H1 (cell line): ENCODE measurements around the gene ATP6V1G1. TPM values are rescaled to one million over a fixed set of nuclear protein-coding genes. Genes with fewer than 3 reads are reported as not detected.

ENCODE experiments used
- CTCF ChIA-PET: fragments of 300-600 bp; sonication (Branson Sonifier 250); formaldehyde crosslinking; loops from one replicate; lab custom pipeline; 2021; ENCODE audit not compliant: partially characterized antibody; lab: Charles Lee
- POLR2A ChIA-PET: fragments of 300-600 bp; sonication (Branson Sonifier 250); formaldehyde crosslinking; loops from one replicate; lab custom pipeline; 2021; ENCODE audit warnings: inconsistent platforms; ENCODE audit not compliant: partially characterized antibody; lab: Charles Lee
- DNase-seq, 2 experiments: peaks; one replicate each; pipeline versions ENCODE4 v3.0.0 to v3.0.0-alpha.2; 2010 to 2022; ENCODE audit warnings: low spot score in 2 of 2, low read depth in 1 of 2, mixed read lengths in 1 of 2
- FAIRE-seq: peaks from 2 replicates; lab custom pipeline; 2011; peaks lifted over from hg19 to GRCh38; lab: Jason Lieb, UNC
- H2AFZ ChIP-seq: 2 replicates; pipeline ENCODE4 v1.8.1; 2012; ENCODE audit warnings: low read length, inconsistent platforms
- H2AK5ac ChIP-seq: 2 replicates; pipeline ENCODE4 v1.6.1; 2013; ENCODE audit warnings: low read depth, low read length
- H2BK120ac ChIP-seq: replicated peaks from 2 replicates; pipeline ENCODE3; 2013; ENCODE audit warnings: low read depth, low read length, inconsistent platforms
- H2BK12ac ChIP-seq: 2 replicates; pipeline ENCODE4 v1.6.1; 2013; ENCODE audit warnings: low read depth, low read length
- H2BK15ac ChIP-seq: 2 replicates; pipeline ENCODE4 v1.6.1; 2013; ENCODE audit warnings: low read length
- H2BK20ac ChIP-seq: 2 replicates; pipeline ENCODE4 v1.6.1; 2013; ENCODE audit warnings: low read length
- H2BK5ac ChIP-seq: 2 replicates; pipeline ENCODE4 v1.6.1; 2013; ENCODE audit warnings: low read depth, low read length
- H3K14ac ChIP-seq: 2 replicates; pipeline ENCODE4 v1.6.1; 2013; ENCODE audit warnings: inconsistent platforms; ENCODE audit not compliant: insufficient read length
- H3K18ac ChIP-seq: 2 replicates; pipeline ENCODE4 v1.6.1; 2013; ENCODE audit warnings: low read length; ENCODE audit errors: extremely low read depth
- H3K23ac ChIP-seq: 2 replicates; pipeline ENCODE4 v1.6.1; 2013; ENCODE audit warnings: inconsistent platforms; ENCODE audit not compliant: insufficient read length
- H3K23me2 ChIP-seq: 2 replicates; pipeline ENCODE4 v1.6.1; 2013; ENCODE audit warnings: low read depth, low read length
- H3K27ac ChIP-seq: 2 replicates; pipeline ENCODE4 v1.6.1; 2011; ENCODE audit warnings: low read depth, low read length, inconsistent platforms
- H3K27me3 ChIP-seq, 4 experiments: replicated peaks in 1 of 4; 1 replicate in 1 of 4; 2 replicates in 3 of 4; pipeline versions ENCODE4 v1.6.1 to v1.8.1; 2011 to 2013; ENCODE audit warnings: low read length in 3 of 4, mild to moderate bottlenecking in 3 of 4, inconsistent platforms in 2 of 4, mixed read lengths in 2 of 4, moderate library complexity in 1 of 4; ENCODE audit not compliant: control insufficient read depth in 3 of 4, insufficient read depth in 3 of 4; ENCODE audit errors: extremely low read depth in 1 of 4
- H3K36me3 ChIP-seq, 4 experiments: 2 replicates each; pipeline versions ENCODE4 v1.6.1 to v1.8.1; 2011 to 2013; ENCODE audit warnings: mild to moderate bottlenecking in 4 of 4, low read length in 3 of 4, moderate library complexity in 2 of 4, control low read depth in 1 of 4, inconsistent platforms in 1 of 4; ENCODE audit not compliant: insufficient read depth in 4 of 4, control insufficient read depth in 2 of 4
- H3K4ac ChIP-seq: replicated peaks from 2 replicates; pipeline ENCODE3; 2013; ENCODE audit warnings: low read length, low read depth, mixed read lengths, inconsistent platforms; ENCODE audit not compliant: insufficient read length
- H3K4me1 ChIP-seq, 4 experiments: replicated peaks in 1 of 4; 1 replicate in 1 of 4; 2 replicates in 3 of 4; pipeline versions ENCODE4 v1.6.1 to v1.8.1; 2011 to 2013; ENCODE audit warnings: low read length in 3 of 4, inconsistent platforms in 2 of 4, mixed read lengths in 1 of 4; ENCODE audit not compliant: insufficient read depth in 4 of 4, control insufficient read depth in 3 of 4
- H3K4me2 ChIP-seq, 2 experiments: 2 replicates each; pipeline versions ENCODE4 v1.6.1 to v1.8.1; 2011 to 2013; ENCODE audit warnings: low read depth in 2 of 2, low read length in 2 of 2, control low read depth in 1 of 2, inconsistent platforms in 1 of 2, mild to moderate bottlenecking in 1 of 2; ENCODE audit not compliant: insufficient read depth in 1 of 2
- H3K4me3 ChIP-seq, 4 experiments: fragments of 200-600, 300-600 bp in 1 of 4; sonication (generic), shearing (Covaris generic), sonication (Bioruptor Twin) in 1 of 4; 2 replicates each; pipeline versions ENCODE4 v1.5.1 to v1.8.1; 2011 to 2016; ENCODE audit warnings: low read length in 4 of 4, low read depth in 3 of 4, control low read depth in 2 of 4, inconsistent platforms in 2 of 4, mild to moderate bottlenecking in 2 of 4, mixed read lengths in 1 of 4, moderate library complexity in 1 of 4; ENCODE audit not compliant: insufficient read depth in 2 of 4; ENCODE audit errors: extremely low read depth in 1 of 4
- H3K56ac ChIP-seq: replicated peaks from 2 replicates; pipeline ENCODE3; 2013; ENCODE audit warnings: low read depth, mild to moderate bottlenecking, mixed read lengths, low read length, inconsistent platforms; ENCODE audit not compliant: insufficient read length
- H3K79me1 ChIP-seq: 2 replicates; pipeline ENCODE4 v1.6.1; 2013; ENCODE audit warnings: low read depth, low read length, control low read depth
- H3K79me2 ChIP-seq, 2 experiments: 2 replicates each; pipeline versions ENCODE4 v1.6.1 to v1.8.1; 2012 to 2013; ENCODE audit warnings: low read length in 2 of 2, mild to moderate bottlenecking in 2 of 2, inconsistent platforms in 1 of 2; ENCODE audit not compliant: insufficient read depth in 2 of 2, control insufficient read depth in 1 of 2
- H3K9ac ChIP-seq, 4 experiments: replicated peaks in 1 of 4; 1 replicate in 1 of 4; 2 replicates in 3 of 4; pipeline versions ENCODE4 v1.6.1 to v1.8.1; 2011 to 2013; ENCODE audit warnings: low read depth in 3 of 4, low read length in 3 of 4, control low read depth in 2 of 4, mild to moderate bottlenecking in 2 of 4, moderate library complexity in 2 of 4, inconsistent platforms in 1 of 4; ENCODE audit errors: extremely low read depth in 1 of 4
- H3K9me3 ChIP-seq, 2 experiments: 2 replicates each; pipeline versions ENCODE4 v1.6.1 to v1.8.1; 2012 to 2013; ENCODE audit warnings: mild to moderate bottlenecking in 2 of 2, moderate library complexity in 2 of 2, control low read depth in 1 of 2, inconsistent platforms in 1 of 2, low read depth in 1 of 2, low read length in 1 of 2, mixed read lengths in 1 of 2; ENCODE audit not compliant: insufficient read depth in 2 of 2
- H4K20me1 ChIP-seq, 2 experiments: replicated peaks in 1 of 2; 2 replicates each; pipeline versions ENCODE3 to v1.8.1; 2011 to 2013; ENCODE audit warnings: inconsistent platforms in 2 of 2, low read length in 2 of 2, mild to moderate bottlenecking in 1 of 2; ENCODE audit not compliant: insufficient read depth in 2 of 2, control insufficient read depth in 1 of 2
- H4K5ac ChIP-seq: 2 replicates; pipeline ENCODE4 v1.6.1; 2013; ENCODE audit warnings: low read length, low read depth, mixed read lengths, inconsistent platforms; ENCODE audit not compliant: insufficient read length
- H4K8ac ChIP-seq: 2 replicates; pipeline ENCODE4 v1.8.0; 2013; ENCODE audit warnings: mild to moderate bottlenecking, moderate library complexity, low read length, inconsistent platforms; ENCODE audit not compliant: insufficient read depth; ENCODE audit errors: extremely low read depth
- H4K91ac ChIP-seq: replicated peaks from 2 replicates; pipeline ENCODE3; 2013; ENCODE audit warnings: low read length, mixed read lengths, inconsistent platforms; ENCODE audit not compliant: insufficient read length
- BRCA1 ChIP-seq: IDR thresholded peaks from 2 replicates; pipeline ENCODE4 v1.6.1; 2012; ENCODE audit warnings: low read depth, low read length, improper control_type of control experiment
- CBX5 ChIP-seq: fragments of 300-800, 300-1000 bp; sonication (generic); IDR thresholded peaks from 2 replicates; pipeline ENCODE4 v1.7.1; 2016; ENCODE audit warnings: antibody characterized with exemption, low read length, low read depth
- CTCF ChIP-seq, 3 experiments: IDR thresholded peaks; 1 replicate in 2 of 3; 2 replicates in 1 of 3; pipeline versions ENCODE4 v1.5.1 to v1.6.1; 2011; ENCODE audit warnings: low read length in 3 of 3, mild to moderate bottlenecking in 3 of 3, inconsistent platforms in 2 of 3, low read depth in 1 of 3, moderate library complexity in 1 of 3; ENCODE audit not compliant: insufficient read depth in 1 of 3; ENCODE audit errors: control extremely low read depth in 1 of 3
- EGR1 ChIP-seq: IDR thresholded peaks from 2 replicates; pipeline ENCODE4 v1.6.1; 2011; ENCODE audit warnings: low read depth, low read length, borderline replicate concordance
- EZH2 ChIP-seq: fragments of 200-600 bp; sonication (generic); IDR thresholded peaks from 2 replicates; pipeline ENCODE4 v1.7.1; 2012; ENCODE audit warnings: low read depth, mild to moderate bottlenecking, moderate library complexity, low read length, inconsistent platforms; ENCODE audit not compliant: severe bottlenecking
- FOSL1 ChIP-seq: IDR thresholded peaks from 2 replicates; pipeline ENCODE4 v1.6.1; 2011; ENCODE audit warnings: mild to moderate bottlenecking, low read depth, low read length, moderate library complexity; ENCODE audit not compliant: insufficient read depth
- MAFK ChIP-seq: IDR thresholded peaks from 2 replicates; pipeline ENCODE4 v1.6.1; 2012; ENCODE audit warnings: low read depth, mild to moderate bottlenecking, improper control_type of control experiment, low read length
- POLR2AphosphoS5 ChIP-seq: IDR thresholded peaks from 2 replicates; pipeline ENCODE4 v1.6.1; 2011; ENCODE audit warnings: low read depth, low read length
- SUZ12 ChIP-seq: fragments of 200-600 bp; sonication (generic); IDR thresholded peaks from 2 replicates; pipeline ENCODE4 v1.6.1; 2012; ENCODE audit warnings: mild to moderate bottlenecking, inconsistent platforms, low read length, moderate library complexity, mixed read lengths
- TBP ChIP-seq: IDR thresholded peaks from 2 replicates; pipeline ENCODE4 v1.6.1; 2011; ENCODE audit warnings: low read depth, low read length, improper control_type of control experiment
- ZNF274 ChIP-seq: IDR thresholded peaks from 2 replicates; pipeline ENCODE4 v1.7.0; 2012; ENCODE audit warnings: low read length, borderline replicate concordance; ENCODE audit errors: extremely low read depth
- WGBS, 2 experiments: shearing (Covaris generic) in 1 of 2; methylation state at CpG; one replicate each; pipeline versions ENCODE4 v1.1.6 to v1.1.7; 2013 to 2015; ENCODE audit warnings: low lambda C conversion rate in 2 of 2, mixed read lengths in 2 of 2, inconsistent platforms in 1 of 2, low coverage in 1 of 2, missing lambda C conversion rate in 1 of 2; ENCODE audit not compliant: insufficient replicate concordance in 2 of 2, insufficient coverage in 1 of 2, insufficient read length in 1 of 2; ENCODE audit errors: extremely low coverage in 1 of 2, missing lambda C conversion rate in 1 of 2; 5-methylcytosine and 5-hydroxymethylcytosine counted together
- polyA plus RNA-seq, 7 experiments: library from polyadenylated mRNA; depleted of rRNA in 3 of 7; stranded (reverse) in 5 of 7; unstranded in 2 of 7; fragments of >200 nt in 5 of 7; fragments of 200-250 nt in 2 of 7; gene quantifications; 1 replicate in 5 of 7; 2 replicates in 1 of 7; 4 replicates in 1 of 7; pipeline versions ENCODE4 v1.2.1 to v1.2.3, GENCODE V29; 2011 to 2013; ENCODE audit warnings: missing spikeins in 2 of 7, mixed read lengths in 2 of 7
- total RNA-seq: library from RNA; stranded (reverse); fragmentation: NEBNext Ultra II Directional; extraction: Animal tissue kit (Norgen Biotek cat#: 25700); gene quantifications from 2 replicates; pipeline ENCODE4 v1.2.1, GENCODE V29; 2021

The ATP6V1G1 gene
- total and polyA plus RNA-seq, 2 of the 8 experiments (the other 6 are each of a cell fraction or from before 2014, with no cell fraction given) = 112 to 124 TPM

GRCh38 chr9:114591291-114591787 lies 3.8 kb downstream of the ATP6V1G1 start:
- Histone ChIP-seq H3K36me3 (peaks cover 6 to 32% (median 22%) of the 10 kb centered on the region in 4 experiments), H4K20me1 (peaks cover 21 to 24% of the 10 kb centered on the region in 2 experiments)
- TF ChIP-seq TBP = no peak
- no peak for TF ChIP-seq POLR2AphosphoS5
- no peak for TF ChIP-seq CTCF (IDR thresholded peaks at IDR 0.05; ENCODE audit: control extremely low read depth in 1 of 3, insufficient read depth in 1 of 3, low read depth in 1 of 3, low read length in 3 of 3)
- TF ChIP-seq CBX5 = no peak
- no peak for TF ChIP-seq BRCA1
- no peak for TF ChIP-seq EZH2
- TF ChIP-seq FOSL1 = no peak
- TF ChIP-seq SUZ12 = no peak
- no peak for TF ChIP-seq EGR1
- TF ChIP-seq MAFK = no peak
- TF ChIP-seq ZNF274 = no peak

More at GRCh38 chr9:114591291-114591787, 3.8 kb downstream of the ATP6V1G1 start:
- Histone ChIP-seq H3K79me2 (peaks cover 37 to 77% of the 10 kb centered on the region in 2 experiments), H2AK5ac (no peak overlapping the region), H4K8ac (no peak overlapping the region), H2BK15ac (no peak overlapping the region), H3K4me2 (no peak overlapping the region), H3K4ac (no peak overlapping the region), H2AFZ (no peak overlapping the region), H3K18ac (no peak overlapping the region), H3K9me3 (no peaks in the 10 kb centered on the region), H3K56ac (no peak overlapping the region), H3K23ac (no peak overlapping the region), H3K79me1 (peaks cover 5% of the 10 kb centered on the region), H3K27me3 (no peaks in the 10 kb centered on the region), H3K23me2 (peaks cover 9% of the 10 kb centered on the region), H2BK120ac (no peak overlapping the region), H3K9ac (no peak overlapping the region), H4K5ac (no peak overlapping the region), H3K4me3 (no peak overlapping the region), H4K91ac (no peak overlapping the region), H2BK12ac (no peak overlapping the region), H2BK5ac (no peak overlapping the region), H3K4me1 (peaks cover 0 to 10% (median 2%) of the 10 kb centered on the region in 4 experiments; a peak in 4 of 7 replicates), H3K14ac (no peak overlapping the region), H2BK20ac (no peak overlapping the region), H3K27ac (no peak overlapping the region)
- no peak for DNase-seq
- ChIA-PET POLR2A (interaction anchor here (1.8 to 17.6 kb wide), 4 partner anchors 9 to 31 kb away, joined by 4 to 218 read pairs (median 35); partner anchors contain the start of gene TMEM268), CTCF (interaction anchor here (0.6 to 3.8 kb wide), 13 partner anchors 9 to 420 kb away, joined by 3 to 33 read pairs (median 4); no protein-coding TSS in a partner anchor)
- 93% methylated on average over 5 of the region's 5 CpGs; no CpG with 5 or more reads in 1 of the 2 experiments for WGBS, 2 experiments
- no peak for FAIRE-seq
